Calu3 (cell line): Measurements from ENCODE around the gene ACTC1. TPM values are rescaled to one million over a fixed set of nuclear protein-coding genes. Genes with fewer than 3 reads are reported as not detected.

Experiments used
- Bru-seq: library from RNA; stranded (reverse); fragments of 400-500 nt; gene quantifications from one replicate; lab custom pipeline; 2021; lab: Mats Ljungman, UMichigan
- BruChase-seq, 2 experiments: library from RNA; stranded (reverse); fragments of 400-500 nt; gene quantifications; one replicate each; lab custom pipeline; 2021; lab: Mats Ljungman, UMichigan
- BruUV-seq: library from RNA; stranded (reverse); fragments of 400-500 nt; replicated peaks from 2 replicates; lab custom pipeline; 2021; lab: Mats Ljungman, UMichigan
- CTCF ChIA-PET: fragments of 300-600 bp; sonication (Branson Sonifier 250); formaldehyde crosslinking; loops from one replicate; lab custom pipeline; 2022; ENCODE audit warnings: antibody characterized with exemption; lab: Charles Lee
- DNase-seq: peaks from one replicate; pipeline ENCODE4 v3.0.0; 2022
- H3K27ac Mint-ChIP-seq: one replicate; pipeline ENCODE4 v1.8.0; 2022; ENCODE audit warnings: mixed read lengths; ENCODE audit not compliant: unreplicated experiment
- H3K27me3 Mint-ChIP-seq: one replicate; pipeline ENCODE4 v1.8.0; 2022; ENCODE audit warnings: mixed read lengths; ENCODE audit not compliant: unreplicated experiment
- H3K36me3 Mint-ChIP-seq: one replicate; pipeline ENCODE4 v1.8.0; 2022; ENCODE audit warnings: mild to moderate bottlenecking, moderate library complexity, mixed read lengths; ENCODE audit not compliant: insufficient read depth, unreplicated experiment
- H3K4me1 Mint-ChIP-seq: one replicate; pipeline ENCODE4 v1.8.0; 2022; ENCODE audit warnings: mild to moderate bottlenecking, low read depth, mixed read lengths; ENCODE audit not compliant: unreplicated experiment
- H3K4me3 Mint-ChIP-seq: one replicate; pipeline ENCODE4 v1.8.0; 2022; ENCODE audit warnings: mild to moderate bottlenecking, low read depth, moderate library complexity, mixed read lengths; ENCODE audit not compliant: unreplicated experiment
- H3K9me3 Mint-ChIP-seq: one replicate; pipeline ENCODE4 v1.8.0; 2022; ENCODE audit warnings: low read depth, mixed read lengths; ENCODE audit not compliant: unreplicated experiment
- intact Hi-C: fragments of 100-400 bp; cut with micrococcal nuclease; formaldehyde crosslinking; loops from one replicate; pipeline ENCODE4 v1.10.0; 2022; ENCODE audit not compliant: unreplicated experiment
- long read RNA-seq: library from polyadenylated mRNA; stranded (forward); transcript quantifications from one replicate; pipeline ENCODE4 v2.0.0, GENCODE V29; 2022
- total RNA-seq: library from RNA; stranded (reverse); gene quantifications from 2 replicates; pipeline ENCODE4 v1.2.3, GENCODE V29; 2022
- TF ChIP-seq, protein P1 (sequence below): fragments of 200-600 bp; IDR thresholded peaks from one replicate; pipeline ENCODE4 v1.8.0; 2022; ENCODE audit warnings: antibody characterized with exemption; ENCODE audit not compliant: unreplicated experiment

Gene ACTC1
- total RNA-seq (not detected in 2 replicates), Bru-seq, nascent RNA (not detected), BruChase-seq, experiment 1, labeled RNA remaining after a 6-hour chase (not detected), BruChase-seq, experiment 2, labeled RNA remaining after a 2-hour chase (not detected)
- long read RNA-seq = 0 reads

DNA sequence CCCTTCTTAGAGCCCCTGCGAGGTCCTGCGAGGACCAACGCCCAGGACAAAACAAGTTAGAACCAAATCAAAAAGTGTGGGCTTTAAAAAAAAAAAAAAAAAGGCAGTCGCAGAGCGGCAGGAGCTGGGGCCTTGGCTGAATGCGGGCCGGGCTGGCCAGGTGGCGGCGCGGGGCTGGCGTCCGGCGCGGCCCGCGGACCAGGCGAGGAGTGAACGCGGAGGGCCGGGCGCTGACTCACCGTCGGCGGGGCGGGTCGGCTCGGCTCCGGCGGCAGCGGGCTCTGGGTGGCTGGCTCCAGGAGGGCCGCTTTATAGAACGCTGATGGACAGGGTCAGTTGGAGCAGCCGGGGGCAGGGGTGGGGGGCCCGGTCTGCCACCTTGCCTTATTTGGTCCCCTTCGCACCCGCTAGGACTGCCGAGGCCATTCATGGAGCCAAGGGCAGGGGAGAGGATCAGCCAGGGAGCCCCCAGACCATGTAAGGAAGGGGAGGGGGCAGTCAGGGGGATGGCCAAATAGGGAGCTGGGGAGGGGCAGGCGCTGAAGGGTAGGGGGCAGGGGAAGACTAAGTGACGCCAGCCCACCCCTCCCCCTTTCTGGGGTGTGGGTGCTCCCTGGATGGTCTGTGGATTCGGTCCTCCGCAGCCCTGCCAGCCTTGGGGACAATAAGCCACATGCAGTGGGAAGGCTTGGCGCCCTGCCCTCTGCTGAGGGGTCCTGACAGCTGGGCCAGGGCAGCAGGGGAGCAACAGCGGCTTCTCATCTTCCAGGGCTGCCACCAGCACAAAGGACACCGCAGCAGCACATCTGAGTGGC is at the start of gene ACTC1:
Gene ACTC1 (minus strand): TSS at position 283 of the 815 bp plus-strand sequence. CDS start 741 bp downstream, outside the sequence.
- BruUV-seq = no TSS peak
- no peak within 1 kb of the TSS for H3K27ac Mint-ChIP-seq
- no peaks in the 10 kb centered on the region for H3K36me3 Mint-ChIP-seq
- peaks cover 60% of the 10 kb centered on the region for H3K27me3 Mint-ChIP-seq
- no peak within 1 kb of the TSS for H3K4me3 Mint-ChIP-seq
- TF ChIP-seq, protein P1, sequence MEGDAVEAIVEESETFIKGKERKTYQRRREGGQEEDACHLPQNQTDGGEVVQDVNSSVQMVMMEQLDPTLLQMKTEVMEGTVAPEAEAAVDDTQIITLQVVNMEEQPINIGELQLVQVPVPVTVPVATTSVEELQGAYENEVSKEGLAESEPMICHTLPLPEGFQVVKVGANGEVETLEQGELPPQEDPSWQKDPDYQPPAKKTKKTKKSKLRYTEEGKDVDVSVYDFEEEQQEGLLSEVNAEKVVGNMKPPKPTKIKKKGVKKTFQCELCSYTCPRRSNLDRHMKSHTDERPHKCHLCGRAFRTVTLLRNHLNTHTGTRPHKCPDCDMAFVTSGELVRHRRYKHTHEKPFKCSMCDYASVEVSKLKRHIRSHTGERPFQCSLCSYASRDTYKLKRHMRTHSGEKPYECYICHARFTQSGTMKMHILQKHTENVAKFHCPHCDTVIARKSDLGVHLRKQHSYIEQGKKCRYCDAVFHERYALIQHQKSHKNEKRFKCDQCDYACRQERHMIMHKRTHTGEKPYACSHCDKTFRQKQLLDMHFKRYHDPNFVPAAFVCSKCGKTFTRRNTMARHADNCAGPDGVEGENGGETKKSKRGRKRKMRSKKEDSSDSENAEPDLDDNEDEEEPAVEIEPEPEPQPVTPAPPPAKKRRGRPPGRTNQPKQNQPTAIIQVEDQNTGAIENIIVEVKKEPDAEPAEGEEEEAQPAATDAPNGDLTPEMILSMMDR = no peak
- no peaks in the 10 kb centered on the region for H3K4me1 Mint-ChIP-seq
- CTCF ChIA-PET = no interaction called here
- DNase-seq = peak; percentile 39
- intact Hi-C loops = no loop called here
- no peaks in the 10 kb centered on the region for H3K9me3 Mint-ChIP-seq

- BruUV-seq = no TSS peak
- TF ChIP-seq, protein P1 = no peak
- DNase-seq = no peak
- no peak overlapping the region for H3K4me3 Mint-ChIP-seq
- no peak overlapping the region for H3K27ac Mint-ChIP-seq
- CTCF ChIA-PET = no interaction called here
- H3K27me3 Mint-ChIP-seq = no peaks in the 10 kb centered on the region
- no peaks in the 10 kb centered on the region for H3K36me3 Mint-ChIP-seq
- intact Hi-C loops = no loop called here
- H3K9me3 Mint-ChIP-seq = no peaks in the 10 kb centered on the region
- H3K4me1 Mint-ChIP-seq = no peaks in the 10 kb centered on the region
Measured at GRCh38 chr15:34841262-34841725, 45.9 kb upstream of the ACTC1 start.

- no TSS peak for BruUV-seq
- no peaks in the 10 kb centered on the region for H3K36me3 Mint-ChIP-seq
- no peaks in the 10 kb centered on the region for H3K4me1 Mint-ChIP-seq
- intact Hi-C loops = no loop called here
- H3K4me3 Mint-ChIP-seq = no peak overlapping the region
- H3K9me3 Mint-ChIP-seq = no peaks in the 10 kb centered on the region
- no peaks in the 10 kb centered on the region for H3K27me3 Mint-ChIP-seq
- DNase-seq = no peak
- no peak overlapping the region for H3K27ac Mint-ChIP-seq
- TF ChIP-seq, protein P1 = no peak
- CTCF ChIA-PET = no interaction called here
Measured at GRCh38 chr15:34838282-34838681, 42.9 kb upstream of the ACTC1 start.

DNA sequence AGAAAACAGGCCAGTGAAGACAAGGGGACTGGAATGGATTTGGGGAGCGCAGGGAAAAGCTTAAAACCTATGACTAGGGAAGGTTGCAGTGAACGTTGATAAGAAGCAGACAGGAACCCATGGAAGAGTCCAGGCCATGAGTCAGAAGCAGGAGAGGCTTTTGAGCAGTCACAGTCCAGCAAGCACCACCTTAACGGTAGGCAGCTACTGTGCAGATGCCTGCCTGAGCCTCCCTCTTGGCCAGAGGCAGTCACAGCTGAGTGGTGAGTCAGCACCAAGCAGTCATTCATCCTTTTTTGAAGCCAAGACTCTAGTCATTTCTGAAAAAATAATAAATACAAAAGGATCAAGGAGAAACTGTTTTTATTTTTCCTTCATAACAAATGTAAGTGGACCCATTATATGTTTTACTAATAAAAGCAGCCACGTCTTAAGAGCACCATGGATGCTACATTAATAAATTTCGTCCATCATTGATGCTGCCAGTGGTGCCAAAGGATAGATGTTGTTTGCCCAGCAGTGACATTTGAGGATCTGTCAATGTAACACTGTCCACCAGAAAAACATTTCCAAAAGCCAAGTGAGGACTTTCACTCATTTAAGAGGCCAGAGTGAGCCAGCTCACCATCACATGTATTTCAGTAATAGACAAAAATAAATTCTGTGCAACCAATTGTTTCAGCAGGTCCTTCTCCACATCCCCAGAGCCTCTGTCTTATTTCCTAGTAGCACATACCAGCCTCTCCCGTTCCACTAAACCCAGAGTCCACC is 42.1 kb upstream of the ACTC1 start:
- CTCF ChIA-PET = no interaction called here

More for the DNA sequence above, 42.1 kb upstream of the ACTC1 start:
- H3K36me3 Mint-ChIP-seq = no peaks in the 10 kb centered on the region
- no peak for DNase-seq
- no peak overlapping the region for H3K27ac Mint-ChIP-seq
- no peak overlapping the region for H3K4me3 Mint-ChIP-seq
- no peaks in the 10 kb centered on the region for H3K27me3 Mint-ChIP-seq
- H3K4me1 Mint-ChIP-seq = no peaks in the 10 kb centered on the region
- TF ChIP-seq, protein P1 = no peak
- intact Hi-C loops = no loop called here
- no peaks in the 10 kb centered on the region for H3K9me3 Mint-ChIP-seq
- BruUV-seq = no TSS peak
